HUES6 (cell line): Measurements from ENCODE around the gene SLC15A5.

Source experiments
- H3K27ac ChIP-seq: 2 replicates; pipeline ENCODE4 v1.7.0; 2013; ENCODE audit warnings: low read depth, mild to moderate bottlenecking, low read length, inconsistent platforms
- H3K27me3 ChIP-seq: 2 replicates; pipeline ENCODE4 v1.6.1; 2013; ENCODE audit warnings: low read length; ENCODE audit not compliant: control insufficient read depth, insufficient read depth
- H3K36me3 ChIP-seq: 2 replicates; pipeline ENCODE4 v1.6.1; 2013; ENCODE audit warnings: low read length; ENCODE audit not compliant: control insufficient read depth, insufficient read depth
- H3K4me1 ChIP-seq: 2 replicates; pipeline ENCODE4 v1.6.1; 2013; ENCODE audit warnings: low read length; ENCODE audit not compliant: control insufficient read depth, insufficient read depth
- H3K4me3 ChIP-seq: 2 replicates; pipeline ENCODE4 v1.5.1; 2013; ENCODE audit warnings: low read depth, low read length
- H3K9ac ChIP-seq: one replicate; pipeline ENCODE4 v1.6.1; 2013; ENCODE audit warnings: mild to moderate bottlenecking, low read length
- H3K9me3 ChIP-seq: 2 replicates; pipeline ENCODE4 v1.6.1; 2013; ENCODE audit warnings: low read depth, low read length; ENCODE audit not compliant: control insufficient read depth, insufficient read depth

SLC15A5 gene

GRCh38 chr12:16266085-16266484, 11.4 kb downstream of the SLC15A5 start:
- Histone ChIP-seq H3K4me3 (no peak overlapping the region), H3K9ac (no peak overlapping the region), H3K9me3 (peaks cover 24% of the 10 kb centered on the region), H3K4me1 (no peaks in the 10 kb centered on the region), H3K27ac (no peak overlapping the region), H3K27me3 (no peaks in the 10 kb centered on the region), H3K36me3 (no peaks in the 10 kb centered on the region)

GRCh38 chr12:16261944-16262475, 15.5 kb downstream of the SLC15A5 start:
- H3K4me3 ChIP-seq, result no peak overlapping the region
- no peaks in the 10 kb centered on the region for H3K4me1 ChIP-seq
- no peak overlapping the region for H3K9ac ChIP-seq
- H3K9me3 ChIP-seq, result peaks cover 24% of the 10 kb centered on the region
- no peaks in the 10 kb centered on the region for H3K36me3 ChIP-seq
- H3K27ac ChIP-seq, result no peak overlapping the region
- no peaks in the 10 kb centered on the region for H3K27me3 ChIP-seq

GRCh38 chr12:16260206-16260605, 17.3 kb downstream of the SLC15A5 start:
- no peaks in the 10 kb centered on the region for H3K36me3 ChIP-seq
- no peaks in the 10 kb centered on the region for H3K4me1 ChIP-seq
- no peak overlapping the region for H3K27ac ChIP-seq
- H3K9me3 ChIP-seq, result peaks cover 23% of the 10 kb centered on the region
- no peaks in the 10 kb centered on the region for H3K27me3 ChIP-seq
- H3K4me3 ChIP-seq, result no peak overlapping the region
- H3K9ac ChIP-seq, result no peak overlapping the region

GRCh38 chr12:16258963-16259362, 18.5 kb downstream of the SLC15A5 start:
- H3K4me1 ChIP-seq, result no peaks in the 10 kb centered on the region
- H3K9ac ChIP-seq, result no peak overlapping the region
- H3K36me3 ChIP-seq, result no peaks in the 10 kb centered on the region
- H3K27me3 ChIP-seq, result no peaks in the 10 kb centered on the region
- H3K4me3 ChIP-seq, result no peak overlapping the region
- peaks cover 14% of the 10 kb centered on the region for H3K9me3 ChIP-seq
- no peak overlapping the region for H3K27ac ChIP-seq

GRCh38 chr12:16246264-16246663, 31.2 kb downstream of the SLC15A5 start:
- Histone ChIP-seq H3K9ac (no peak overlapping the region), H3K4me1 (no peaks in the 10 kb centered on the region), H3K27me3 (no peaks in the 10 kb centered on the region), H3K27ac (no peak overlapping the region), H3K9me3 (no peaks in the 10 kb centered on the region), H3K36me3 (no peaks in the 10 kb centered on the region), H3K4me3 (no peak overlapping the region)

GRCh38 chr12:16245209-16245608, 32.3 kb downstream of the SLC15A5 start:
- Histone ChIP-seq H3K36me3 (no peaks in the 10 kb centered on the region), H3K4me3 (no peak overlapping the region), H3K27me3 (no peaks in the 10 kb centered on the region), H3K9me3 (no peaks in the 10 kb centered on the region), H3K27ac (no peak overlapping the region), H3K4me1 (no peaks in the 10 kb centered on the region), H3K9ac (no peak overlapping the region)

GRCh38 chr12:16243487-16244412, 33.7 kb downstream of the SLC15A5 start:
- no peaks in the 10 kb centered on the region for H3K4me1 ChIP-seq
- no peak overlapping the region for H3K9ac ChIP-seq
- no peak overlapping the region for H3K27ac ChIP-seq
- no peak overlapping the region for H3K4me3 ChIP-seq
- H3K9me3 ChIP-seq, result no peaks in the 10 kb centered on the region
- no peaks in the 10 kb centered on the region for H3K27me3 ChIP-seq
- no peaks in the 10 kb centered on the region for H3K36me3 ChIP-seq

- H3K27ac ChIP-seq, result no peak overlapping the region
- no peaks in the 10 kb centered on the region for H3K36me3 ChIP-seq
- no peaks in the 10 kb centered on the region for H3K27me3 ChIP-seq
- H3K9me3 ChIP-seq, result no peaks in the 10 kb centered on the region
- no peak overlapping the region for H3K4me3 ChIP-seq
- H3K4me1 ChIP-seq, result no peaks in the 10 kb centered on the region
- H3K9ac ChIP-seq, result no peak overlapping the region
These were observed 36.1 kb downstream of the SLC15A5 start for GRCh38 chr12:16241346-16241745.

GRCh38 chr12:16238661-16239060, 38.8 kb downstream of the SLC15A5 start:
- no peak overlapping the region for H3K4me3 ChIP-seq
- no peaks in the 10 kb centered on the region for H3K36me3 ChIP-seq
- no peak overlapping the region for H3K27ac ChIP-seq
- H3K27me3 ChIP-seq, result no peaks in the 10 kb centered on the region
- no peaks in the 10 kb centered on the region for H3K9me3 ChIP-seq
- no peak overlapping the region for H3K9ac ChIP-seq
- H3K4me1 ChIP-seq, result no peaks in the 10 kb centered on the region

- Histone ChIP-seq H3K4me3 (no peak overlapping the region), H3K27me3 (no peaks in the 10 kb centered on the region), H3K27ac (no peak overlapping the region), H3K9ac (no peak overlapping the region), H3K9me3 (0 out of 2 replicates have a peak, but pooled peaks cover 4% of the 10 kb centered on the region), H3K4me1 (no peaks in the 10 kb centered on the region), H3K36me3 (no peaks in the 10 kb centered on the region)
These were observed 47.8 kb downstream of the SLC15A5 start for GRCh38 chr12:16229676-16230075.

GRCh38 chr12:16228067-16228466, 49.4 kb downstream of the SLC15A5 start:
- H3K27ac ChIP-seq, result no peak overlapping the region
- H3K36me3 ChIP-seq, result no peaks in the 10 kb centered on the region
- H3K9ac ChIP-seq, result no peak overlapping the region
- H3K4me1 ChIP-seq, result no peaks in the 10 kb centered on the region
- 0 out of 2 replicates have a peak, but pooled peaks cover 4% of the 10 kb centered on the region for H3K9me3 ChIP-seq
- H3K4me3 ChIP-seq, result no peak overlapping the region
- H3K27me3 ChIP-seq, result no peaks in the 10 kb centered on the region
